Endothelial cell (in vitro differentiated cells): ENCODE results near the gene FUT4. TPM values are rescaled to one million over a fixed set of nuclear protein-coding genes. Genes with fewer than 3 reads are reported as not detected.

Experiments
- DNase-seq: peaks from one replicate; pipeline ENCODE4 v3.0.0; 2021; ENCODE audit warnings: low spot score
- H3K27ac Mint-ChIP-seq: one replicate; pipeline ENCODE4 v1.8.0; 2021; ENCODE audit warnings: mixed read lengths, inconsistent platforms; ENCODE audit not compliant: unreplicated experiment
- H3K27me3 Mint-ChIP-seq: one replicate; pipeline ENCODE4 v1.8.0; 2021; ENCODE audit warnings: mild to moderate bottlenecking, moderate library complexity, mixed read lengths, inconsistent platforms; ENCODE audit not compliant: unreplicated experiment
- H3K36me3 Mint-ChIP-seq: one replicate; pipeline ENCODE4 v1.8.0; 2021; ENCODE audit warnings: mild to moderate bottlenecking, low read depth, mixed read lengths, inconsistent platforms; ENCODE audit not compliant: unreplicated experiment
- H3K4me1 Mint-ChIP-seq: one replicate; pipeline ENCODE4 v1.8.0; 2021; ENCODE audit warnings: mild to moderate bottlenecking, mixed read lengths, inconsistent platforms; ENCODE audit not compliant: unreplicated experiment
- H3K4me3 Mint-ChIP-seq: one replicate; pipeline ENCODE4 v1.8.0; 2021; ENCODE audit warnings: mild to moderate bottlenecking, mixed read lengths, inconsistent platforms; ENCODE audit not compliant: unreplicated experiment
- H3K9me3 Mint-ChIP-seq: one replicate; pipeline ENCODE4 v1.8.0; 2021; ENCODE audit warnings: mixed read lengths, inconsistent platforms; ENCODE audit not compliant: unreplicated experiment
- total RNA-seq: library from RNA; stranded (reverse); fragmentation: NEBNext Ultra II Directional; extraction: Animal tissue kit (Norgen Biotek cat#: 25700); gene quantifications from one replicate; pipeline ENCODE4 v1.2.1, GENCODE V29; 2021; ENCODE audit not compliant: unreplicated experiment
- TF ChIP-seq, protein P1 (sequence below): fragments of 200-600 bp; sonication (generic); IDR thresholded peaks from one replicate; pipeline ENCODE4 v1.5.0; 2021; ENCODE audit warnings: antibody characterized with exemption; ENCODE audit not compliant: unreplicated experiment

The FUT4 gene
- total RNA-seq, 1 donor from 2014 or later, result 6.3 TPM

- DNase-seq, result no peak
- H3K4me3 Mint-ChIP-seq, result no peak overlapping the region
- H3K9me3 Mint-ChIP-seq, result no peaks in the 10 kb centered on the region
- peaks cover 2% of the 10 kb centered on the region for H3K4me1 Mint-ChIP-seq
- H3K27me3 Mint-ChIP-seq, result peaks cover 3% of the 10 kb centered on the region
- TF ChIP-seq, protein P1, sequence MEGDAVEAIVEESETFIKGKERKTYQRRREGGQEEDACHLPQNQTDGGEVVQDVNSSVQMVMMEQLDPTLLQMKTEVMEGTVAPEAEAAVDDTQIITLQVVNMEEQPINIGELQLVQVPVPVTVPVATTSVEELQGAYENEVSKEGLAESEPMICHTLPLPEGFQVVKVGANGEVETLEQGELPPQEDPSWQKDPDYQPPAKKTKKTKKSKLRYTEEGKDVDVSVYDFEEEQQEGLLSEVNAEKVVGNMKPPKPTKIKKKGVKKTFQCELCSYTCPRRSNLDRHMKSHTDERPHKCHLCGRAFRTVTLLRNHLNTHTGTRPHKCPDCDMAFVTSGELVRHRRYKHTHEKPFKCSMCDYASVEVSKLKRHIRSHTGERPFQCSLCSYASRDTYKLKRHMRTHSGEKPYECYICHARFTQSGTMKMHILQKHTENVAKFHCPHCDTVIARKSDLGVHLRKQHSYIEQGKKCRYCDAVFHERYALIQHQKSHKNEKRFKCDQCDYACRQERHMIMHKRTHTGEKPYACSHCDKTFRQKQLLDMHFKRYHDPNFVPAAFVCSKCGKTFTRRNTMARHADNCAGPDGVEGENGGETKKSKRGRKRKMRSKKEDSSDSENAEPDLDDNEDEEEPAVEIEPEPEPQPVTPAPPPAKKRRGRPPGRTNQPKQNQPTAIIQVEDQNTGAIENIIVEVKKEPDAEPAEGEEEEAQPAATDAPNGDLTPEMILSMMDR, result no peak
- no peak overlapping the region for H3K27ac Mint-ChIP-seq
- no peaks in the 10 kb centered on the region for H3K36me3 Mint-ChIP-seq
These were observed 28.3 kb upstream of the FUT4 start for GRCh38 chr11:94515398-94515797.

DNA sequence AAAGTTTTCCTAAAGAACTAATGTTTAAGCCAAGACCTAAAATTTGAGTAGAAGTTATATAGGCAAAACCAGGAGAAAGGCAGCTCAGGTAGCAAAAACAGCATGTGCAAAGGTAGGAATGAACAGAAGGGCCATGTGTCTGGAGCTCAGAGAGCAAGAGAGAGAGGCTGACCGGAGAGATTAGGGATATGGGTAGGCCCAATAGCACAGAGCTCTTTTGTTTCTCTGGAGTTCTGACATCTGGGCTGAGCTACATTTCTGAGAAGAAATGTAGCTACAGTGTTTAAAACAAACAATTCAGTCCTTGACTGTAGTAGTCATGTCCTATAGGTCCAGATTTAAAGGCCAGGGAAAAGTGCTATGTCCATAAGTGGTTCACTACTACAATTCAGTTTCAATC, 27.0 kb upstream of the FUT4 start:
- H3K4me3 Mint-ChIP-seq, result no peak overlapping the region
- no peaks in the 10 kb centered on the region for H3K9me3 Mint-ChIP-seq
- peaks cover 3% of the 10 kb centered on the region for H3K27me3 Mint-ChIP-seq
- peaks cover 2% of the 10 kb centered on the region for H3K4me1 Mint-ChIP-seq
- TF ChIP-seq, protein P1, result no peak
- no peak overlapping the region for H3K27ac Mint-ChIP-seq
- no peaks in the 10 kb centered on the region for H3K36me3 Mint-ChIP-seq
- DNase-seq, result no peak

- no peaks in the 10 kb centered on the region for H3K36me3 Mint-ChIP-seq
- no peak overlapping the region for H3K4me3 Mint-ChIP-seq
- H3K27ac Mint-ChIP-seq, result no peak overlapping the region
- peaks cover 2% of the 10 kb centered on the region for H3K4me1 Mint-ChIP-seq
- TF ChIP-seq, protein P1, result no peak
- peaks cover 3% of the 10 kb centered on the region for H3K27me3 Mint-ChIP-seq
- no peak for DNase-seq
- no peaks in the 10 kb centered on the region for H3K9me3 Mint-ChIP-seq
These were observed 25.4 kb upstream of the FUT4 start for GRCh38 chr11:94518300-94518699.

- Mint-ChIP-seq H3K4me1 (peaks cover 2% of the 10 kb centered on the region), H3K9me3 (no peaks in the 10 kb centered on the region), H3K4me3 (no peak overlapping the region), H3K36me3 (no peaks in the 10 kb centered on the region), H3K27ac (no peak overlapping the region), H3K27me3 (peaks cover 3% of the 10 kb centered on the region)
- TF ChIP-seq, protein P1, result peak; percentile 77
- DNase-seq, result no peak
These were observed 24.1 kb upstream of the FUT4 start for GRCh38 chr11:94519478-94520084.

DNA sequence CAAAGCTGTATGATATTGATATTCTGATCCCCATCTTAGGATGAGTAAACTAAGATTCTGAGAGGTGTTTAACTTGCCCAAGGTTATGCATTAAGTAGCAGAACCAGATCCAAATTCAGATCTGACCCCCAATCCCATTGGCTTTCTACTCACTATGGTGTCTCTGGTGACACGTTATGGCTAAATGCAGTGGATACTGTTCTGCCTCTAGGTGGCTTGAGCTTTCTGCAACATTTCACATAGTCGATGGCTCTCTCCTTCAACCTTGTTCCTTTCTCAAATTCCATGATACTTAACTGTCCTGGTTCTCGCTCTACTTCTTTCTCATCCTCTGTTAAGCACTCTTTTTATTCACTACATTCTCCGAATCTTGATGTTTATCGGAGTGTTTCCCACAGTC, 22.0 kb upstream of the FUT4 start:
- DNase-seq, result no peak
- H3K27ac Mint-ChIP-seq, result no peak overlapping the region
- no peaks in the 10 kb centered on the region for H3K27me3 Mint-ChIP-seq
- no peaks in the 10 kb centered on the region for H3K9me3 Mint-ChIP-seq
- TF ChIP-seq, protein P1, result peak; percentile 55
- H3K4me1 Mint-ChIP-seq, result no peaks in the 10 kb centered on the region
- H3K4me3 Mint-ChIP-seq, result no peak overlapping the region
- H3K36me3 Mint-ChIP-seq, result no peaks in the 10 kb centered on the region
